WTC11 (cell line): ENCODE data around the gene WNT5B. TPM values are rescaled to one million over a fixed set of nuclear protein-coding genes. Genes with fewer than 3 reads are reported as not detected.

Experiments
- ATAC-seq: fragments of 200-7000 bp; cut with Tn5 transposase; 2 replicates; pipeline ENCODE4 v1.10.0; 2021; ENCODE audit warnings: mild to moderate bottlenecking, moderate library complexity
- CTCF ChIA-PET: fragments of 300-600 bp; sonication (Branson Sonifier 250); formaldehyde crosslinking; loops from one replicate; lab custom pipeline; 2021; ENCODE audit warnings: antibody characterized with exemption; lab: Charles Lee
- POLR2A ChIA-PET: fragments of 350-600 bp; sonication (Branson Sonifier 250); formaldehyde crosslinking; loops from one replicate; lab custom pipeline; 2021; ENCODE audit warnings: antibody characterized with exemption; lab: Charles Lee
- DNase-seq: peaks from one replicate; pipeline ENCODE4 v3.0.0; 2021; ENCODE audit warnings: low spot score
- H3K27ac Mint-ChIP-seq: 2 replicates; pipeline ENCODE4 v1.8.0; 2021; ENCODE audit warnings: mixed read lengths
- H3K27me3 Mint-ChIP-seq: 2 replicates; pipeline ENCODE4 v1.8.0; 2021; ENCODE audit warnings: low read depth, mild to moderate bottlenecking, moderate library complexity, mixed read lengths
- H3K36me3 Mint-ChIP-seq: 2 replicates; pipeline ENCODE4 v1.8.0; 2021; ENCODE audit warnings: mixed read lengths
- H3K4me1 Mint-ChIP-seq: 2 replicates; pipeline ENCODE4 v1.8.0; 2022; ENCODE audit warnings: mixed read lengths
- H3K4me3 Mint-ChIP-seq: 2 replicates; pipeline ENCODE4 v1.8.0; 2021; ENCODE audit warnings: mild to moderate bottlenecking, moderate library complexity, mixed read lengths
- H3K9me3 Mint-ChIP-seq: 2 replicates; pipeline ENCODE4 v1.8.0; 2021; ENCODE audit warnings: mixed read lengths
- CREB1 ChIP-seq: sonication (generic); formaldehyde crosslinking; IDR thresholded peaks from 2 replicates; pipeline ENCODE4 v1.8.0; 2023; ENCODE audit warnings: mild to moderate bottlenecking, missing genetic modification reagents
- GRHL2 ChIP-seq: fragments of 250-450 bp; sonication (Bioruptor Pico); IDR thresholded peaks from 2 replicates; pipeline ENCODE4 v1.8.0; 2022; ENCODE audit warnings: mild to moderate bottlenecking, moderate library complexity; ENCODE audit not compliant: insufficient replicate concordance, severe bottlenecking
- NFATC4 ChIP-seq: fragments of 250-450 bp; sonication (Bioruptor Pico); IDR thresholded peaks from 2 replicates; pipeline ENCODE4 v1.9.0; 2021; ENCODE audit warnings: mild to moderate bottlenecking
- NFYB ChIP-seq: sonication (generic); formaldehyde crosslinking; conservative IDR thresholded peaks from 2 replicates; pipeline ENCODE4 v1.8.0; 2022; ENCODE audit warnings: low read depth, missing genetic modification reagents
- OVOL2 ChIP-seq: fragments of 250-450 bp; sonication (Bioruptor Pico); IDR thresholded peaks from 2 replicates; pipeline ENCODE4 v1.9.0; 2021; ENCODE audit warnings: mild to moderate bottlenecking, borderline replicate concordance
- RELA ChIP-seq: sonication (generic); formaldehyde crosslinking; IDR thresholded peaks from 2 replicates; pipeline ENCODE4 v1.8.1; 2022; ENCODE audit warnings: missing genetic modification reagents, mild to moderate bottlenecking, borderline replicate concordance
- SMAD4 ChIP-seq: sonication (generic); formaldehyde crosslinking; IDR thresholded peaks from 2 replicates; pipeline ENCODE4 v1.8.0; 2022; ENCODE audit warnings: mild to moderate bottlenecking, missing genetic modification reagents
- ZNF263 ChIP-seq: sonication (generic); formaldehyde crosslinking; IDR thresholded peaks from 2 replicates; pipeline ENCODE4 v1.8.1; 2022; ENCODE audit warnings: low read depth, mild to moderate bottlenecking, moderate library complexity, missing genetic modification reagents
- ZNF396 ChIP-seq: fragments of 250-450 bp; sonication (Bioruptor Pico); IDR thresholded peaks from 2 replicates; pipeline ENCODE4 v1.8.0; 2021; ENCODE audit warnings: mild to moderate bottlenecking, moderate library complexity, borderline replicate concordance
- ZNF416 ChIP-seq: fragments of 250-450 bp; sonication (Bioruptor Pico); IDR thresholded peaks from 2 replicates; pipeline ENCODE4 v1.9.0; 2021; ENCODE audit warnings: mild to moderate bottlenecking, inconsistent platforms
- total RNA-seq: library from RNA; stranded (reverse); gene quantifications from 3 replicates; pipeline ENCODE4 v1.2.3, GENCODE V29; 2021
- TF ChIP-seq, protein P1 (sequence below): fragments of 250-450 bp; sonication (Bioruptor Pico); IDR thresholded peaks from 2 replicates; pipeline ENCODE4 v2.1.2; 2022; ENCODE audit warnings: mild to moderate bottlenecking, moderate library complexity
- TF ChIP-seq, protein P2 (sequence below): sonication (generic); formaldehyde crosslinking; conservative IDR thresholded peaks from 2 replicates; pipeline ENCODE4 v1.8.1; 2022; ENCODE audit warnings: mild to moderate bottlenecking, missing genetic modification reagents
- TF ChIP-seq, protein P3 (sequence below): sonication (generic); formaldehyde crosslinking; IDR thresholded peaks from 2 replicates; pipeline ENCODE4 v1.8.1; 2023; ENCODE audit warnings: mild to moderate bottlenecking, missing genetic modification reagents, moderate library complexity
- TF ChIP-seq, protein P4 (sequence below): sonication (generic); formaldehyde crosslinking; IDR thresholded peaks from 2 replicates; pipeline ENCODE4 v1.8.1; 2022; ENCODE audit warnings: missing genetic modification reagents, borderline replicate concordance
- TF ChIP-seq, protein P5 (sequence below): fragments of 250-450 bp; sonication (Bioruptor Pico); IDR thresholded peaks from 2 replicates; pipeline ENCODE4 v1.9.0; 2021; ENCODE audit warnings: mild to moderate bottlenecking, borderline replicate concordance
- TF ChIP-seq, protein P6 (sequence below): sonication (generic); formaldehyde crosslinking; IDR thresholded peaks from 2 replicates; pipeline ENCODE4 v1.8.0; 2022; ENCODE audit warnings: missing genetic modification reagents

WNT5B gene
- total RNA-seq, 1 experiment from 2014 or later: 4.5 TPM

DNA sequence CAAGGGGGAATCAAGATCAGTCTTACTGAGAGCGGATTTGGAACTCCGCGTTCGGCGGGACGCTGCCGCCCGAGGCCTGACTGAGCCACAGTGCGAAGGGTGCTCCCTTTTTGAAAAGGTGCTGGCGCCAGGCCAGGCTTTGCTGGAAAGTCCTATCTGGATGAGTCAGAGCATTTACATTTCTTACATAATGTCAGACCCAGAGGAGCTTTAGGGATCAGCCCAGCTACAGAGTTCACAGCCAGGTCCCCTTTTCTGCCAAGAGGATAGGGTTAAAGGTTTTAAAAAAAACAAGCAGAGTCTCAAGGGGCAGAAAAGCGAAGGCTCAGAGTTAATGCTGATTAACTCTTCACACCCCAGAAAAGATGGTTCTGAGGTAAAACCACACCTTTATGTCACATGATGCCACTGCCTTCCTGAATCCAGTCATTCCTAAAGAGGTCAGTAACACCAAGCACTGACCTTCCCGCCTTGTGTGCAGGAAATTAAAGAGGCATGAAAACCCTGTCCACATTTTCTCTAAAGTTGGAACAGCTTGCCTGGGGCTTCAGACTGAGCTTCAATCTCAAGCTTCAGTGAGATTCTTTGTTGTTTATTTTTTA is 22.9 kb upstream of the WNT5B start (continued):
- TF ChIP-seq, protein P1, sequence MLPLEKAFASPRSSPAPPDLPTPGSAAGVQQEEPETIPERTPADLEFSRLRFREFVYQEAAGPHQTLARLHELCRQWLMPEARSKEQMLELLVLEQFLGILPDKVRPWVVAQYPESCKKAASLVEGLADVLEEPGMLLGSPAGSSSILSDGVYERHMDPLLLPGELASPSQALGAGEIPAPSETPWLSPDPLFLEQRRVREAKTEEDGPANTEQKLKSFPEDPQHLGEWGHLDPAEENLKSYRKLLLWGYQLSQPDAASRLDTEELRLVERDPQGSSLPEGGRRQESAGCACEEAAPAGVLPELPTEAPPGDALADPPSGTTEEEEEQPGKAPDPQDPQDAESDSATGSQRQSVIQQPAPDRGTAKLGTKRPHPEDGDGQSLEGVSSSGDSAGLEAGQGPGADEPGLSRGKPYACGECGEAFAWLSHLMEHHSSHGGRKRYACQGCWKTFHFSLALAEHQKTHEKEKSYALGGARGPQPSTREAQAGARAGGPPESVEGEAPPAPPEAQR (CRISPR knock-in tag): no peak
- TF ChIP-seq ZNF396 (CRISPR knock-in tag): no peak
- no peak for TF ChIP-seq NFATC4
- TF ChIP-seq, protein P2, sequence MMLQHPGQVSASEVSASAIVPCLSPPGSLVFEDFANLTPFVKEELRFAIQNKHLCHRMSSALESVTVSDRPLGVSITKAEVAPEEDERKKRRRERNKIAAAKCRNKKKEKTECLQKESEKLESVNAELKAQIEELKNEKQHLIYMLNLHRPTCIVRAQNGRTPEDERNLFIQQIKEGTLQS (CRISPR knock-in tag): no peak
- TF ChIP-seq ZNF416 (CRISPR knock-in tag): no peak
- TF ChIP-seq, protein P3, sequence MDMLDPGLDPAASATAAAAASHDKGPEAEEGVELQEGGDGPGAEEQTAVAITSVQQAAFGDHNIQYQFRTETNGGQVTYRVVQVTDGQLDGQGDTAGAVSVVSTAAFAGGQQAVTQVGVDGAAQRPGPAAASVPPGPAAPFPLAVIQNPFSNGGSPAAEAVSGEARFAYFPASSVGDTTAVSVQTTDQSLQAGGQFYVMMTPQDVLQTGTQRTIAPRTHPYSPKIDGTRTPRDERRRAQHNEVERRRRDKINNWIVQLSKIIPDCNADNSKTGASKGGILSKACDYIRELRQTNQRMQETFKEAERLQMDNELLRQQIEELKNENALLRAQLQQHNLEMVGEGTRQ (CRISPR knock-in tag): peak; percentile 47
- TF ChIP-seq, protein P4, sequence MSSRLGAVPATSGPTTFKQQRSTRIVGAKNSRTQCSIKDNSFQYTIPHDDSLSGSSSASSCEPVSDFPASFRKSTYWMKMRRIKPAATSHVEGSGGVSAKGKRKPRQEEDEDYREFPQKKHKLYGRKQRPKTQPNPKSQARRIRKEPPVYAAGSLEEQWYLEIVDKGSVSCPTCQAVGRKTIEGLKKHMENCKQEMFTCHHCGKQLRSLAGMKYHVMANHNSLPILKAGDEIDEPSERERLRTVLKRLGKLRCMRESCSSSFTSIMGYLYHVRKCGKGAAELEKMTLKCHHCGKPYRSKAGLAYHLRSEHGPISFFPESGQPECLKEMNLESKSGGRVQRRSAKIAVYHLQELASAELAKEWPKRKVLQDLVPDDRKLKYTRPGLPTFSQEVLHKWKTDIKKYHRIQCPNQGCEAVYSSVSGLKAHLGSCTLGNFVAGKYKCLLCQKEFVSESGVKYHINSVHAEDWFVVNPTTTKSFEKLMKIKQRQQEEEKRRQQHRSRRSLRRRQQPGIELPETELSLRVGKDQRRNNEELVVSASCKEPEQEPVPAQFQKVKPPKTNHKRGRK (CRISPR knock-in tag): no peak
- peak; percentile 38; the same call in 1 of the 2 replicates for TF ChIP-seq ZNF263 (CRISPR knock-in tag)

DNA sequence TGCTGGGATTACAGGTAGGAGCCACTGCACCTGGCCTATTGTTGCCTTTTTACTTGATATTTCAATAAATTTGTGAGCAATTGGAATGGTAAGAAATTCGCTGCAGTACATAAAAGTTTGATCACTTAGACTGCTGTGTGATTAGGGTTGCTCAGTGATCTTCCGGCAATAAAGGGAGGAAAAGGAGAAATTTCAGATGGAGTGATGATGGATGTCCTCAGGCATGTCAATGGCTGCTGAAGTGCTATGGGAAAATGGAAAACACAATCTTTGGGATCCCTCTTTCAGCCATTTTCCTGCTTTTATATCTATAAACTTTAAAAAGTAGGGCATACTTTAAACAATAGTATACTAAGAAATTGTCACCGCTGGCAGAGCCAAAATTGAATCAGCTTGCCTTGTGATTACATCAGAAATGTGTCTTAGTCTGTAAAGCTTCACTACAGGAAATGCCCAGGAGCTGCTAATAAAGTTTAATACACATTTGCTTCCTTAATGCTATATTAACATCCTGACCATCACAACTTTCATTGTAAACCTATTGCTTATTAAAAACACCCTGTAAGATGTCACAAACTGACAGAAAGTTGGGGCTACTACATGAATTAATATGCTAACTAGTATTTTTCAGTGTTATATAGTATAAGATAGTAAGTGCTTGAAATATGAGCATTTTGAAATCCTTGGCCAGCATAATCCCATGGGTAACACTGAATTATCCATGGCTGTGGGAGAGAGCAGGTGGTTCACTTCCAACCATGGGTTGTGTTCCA is 20.9 kb upstream of the WNT5B start:
- DNase-seq (no peak), ATAC-seq (no peak)
- H3K4me3 Mint-ChIP-seq: no peak overlapping the region

More for the DNA sequence above, 20.9 kb upstream of the WNT5B start:
- H3K9me3 Mint-ChIP-seq: no peaks in the 10 kb centered on the region
- no peaks in the 10 kb centered on the region for H3K36me3 Mint-ChIP-seq
- peaks cover 12% of the 10 kb centered on the region for H3K4me1 Mint-ChIP-seq
- POLR2A ChIA-PET: no interaction called here
- TF ChIP-seq ZNF263 (CRISPR knock-in tag) (no peak), SMAD4 (CRISPR knock-in tag) (no peak), GRHL2 (no peak), NFYB (no peak), OVOL2 (no peak), CREB1 (CRISPR knock-in tag) (no peak), RELA (CRISPR knock-in tag) (no peak)
- TF ChIP-seq, protein P5, sequence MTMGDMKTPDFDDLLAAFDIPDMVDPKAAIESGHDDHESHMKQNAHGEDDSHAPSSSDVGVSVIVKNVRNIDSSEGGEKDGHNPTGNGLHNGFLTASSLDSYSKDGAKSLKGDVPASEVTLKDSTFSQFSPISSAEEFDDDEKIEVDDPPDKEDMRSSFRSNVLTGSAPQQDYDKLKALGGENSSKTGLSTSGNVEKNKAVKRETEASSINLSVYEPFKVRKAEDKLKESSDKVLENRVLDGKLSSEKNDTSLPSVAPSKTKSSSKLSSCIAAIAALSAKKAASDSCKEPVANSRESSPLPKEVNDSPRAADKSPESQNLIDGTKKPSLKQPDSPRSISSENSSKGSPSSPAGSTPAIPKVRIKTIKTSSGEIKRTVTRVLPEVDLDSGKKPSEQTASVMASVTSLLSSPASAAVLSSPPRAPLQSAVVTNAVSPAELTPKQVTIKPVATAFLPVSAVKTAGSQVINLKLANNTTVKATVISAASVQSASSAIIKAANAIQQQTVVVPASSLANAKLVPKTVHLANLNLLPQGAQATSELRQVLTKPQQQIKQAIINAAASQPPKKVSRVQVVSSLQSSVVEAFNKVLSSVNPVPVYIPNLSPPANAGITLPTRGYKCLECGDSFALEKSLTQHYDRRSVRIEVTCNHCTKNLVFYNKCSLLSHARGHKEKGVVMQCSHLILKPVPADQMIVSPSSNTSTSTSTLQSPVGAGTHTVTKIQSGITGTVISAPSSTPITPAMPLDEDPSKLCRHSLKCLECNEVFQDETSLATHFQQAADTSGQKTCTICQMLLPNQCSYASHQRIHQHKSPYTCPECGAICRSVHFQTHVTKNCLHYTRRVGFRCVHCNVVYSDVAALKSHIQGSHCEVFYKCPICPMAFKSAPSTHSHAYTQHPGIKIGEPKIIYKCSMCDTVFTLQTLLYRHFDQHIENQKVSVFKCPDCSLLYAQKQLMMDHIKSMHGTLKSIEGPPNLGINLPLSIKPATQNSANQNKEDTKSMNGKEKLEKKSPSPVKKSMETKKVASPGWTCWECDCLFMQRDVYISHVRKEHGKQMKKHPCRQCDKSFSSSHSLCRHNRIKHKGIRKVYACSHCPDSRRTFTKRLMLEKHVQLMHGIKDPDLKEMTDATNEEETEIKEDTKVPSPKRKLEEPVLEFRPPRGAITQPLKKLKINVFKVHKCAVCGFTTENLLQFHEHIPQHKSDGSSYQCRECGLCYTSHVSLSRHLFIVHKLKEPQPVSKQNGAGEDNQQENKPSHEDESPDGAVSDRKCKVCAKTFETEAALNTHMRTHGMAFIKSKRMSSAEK (CRISPR knock-in tag): no peak
- TF ChIP-seq, protein P3 (CRISPR knock-in tag): no peak
- TF ChIP-seq, protein P6, sequence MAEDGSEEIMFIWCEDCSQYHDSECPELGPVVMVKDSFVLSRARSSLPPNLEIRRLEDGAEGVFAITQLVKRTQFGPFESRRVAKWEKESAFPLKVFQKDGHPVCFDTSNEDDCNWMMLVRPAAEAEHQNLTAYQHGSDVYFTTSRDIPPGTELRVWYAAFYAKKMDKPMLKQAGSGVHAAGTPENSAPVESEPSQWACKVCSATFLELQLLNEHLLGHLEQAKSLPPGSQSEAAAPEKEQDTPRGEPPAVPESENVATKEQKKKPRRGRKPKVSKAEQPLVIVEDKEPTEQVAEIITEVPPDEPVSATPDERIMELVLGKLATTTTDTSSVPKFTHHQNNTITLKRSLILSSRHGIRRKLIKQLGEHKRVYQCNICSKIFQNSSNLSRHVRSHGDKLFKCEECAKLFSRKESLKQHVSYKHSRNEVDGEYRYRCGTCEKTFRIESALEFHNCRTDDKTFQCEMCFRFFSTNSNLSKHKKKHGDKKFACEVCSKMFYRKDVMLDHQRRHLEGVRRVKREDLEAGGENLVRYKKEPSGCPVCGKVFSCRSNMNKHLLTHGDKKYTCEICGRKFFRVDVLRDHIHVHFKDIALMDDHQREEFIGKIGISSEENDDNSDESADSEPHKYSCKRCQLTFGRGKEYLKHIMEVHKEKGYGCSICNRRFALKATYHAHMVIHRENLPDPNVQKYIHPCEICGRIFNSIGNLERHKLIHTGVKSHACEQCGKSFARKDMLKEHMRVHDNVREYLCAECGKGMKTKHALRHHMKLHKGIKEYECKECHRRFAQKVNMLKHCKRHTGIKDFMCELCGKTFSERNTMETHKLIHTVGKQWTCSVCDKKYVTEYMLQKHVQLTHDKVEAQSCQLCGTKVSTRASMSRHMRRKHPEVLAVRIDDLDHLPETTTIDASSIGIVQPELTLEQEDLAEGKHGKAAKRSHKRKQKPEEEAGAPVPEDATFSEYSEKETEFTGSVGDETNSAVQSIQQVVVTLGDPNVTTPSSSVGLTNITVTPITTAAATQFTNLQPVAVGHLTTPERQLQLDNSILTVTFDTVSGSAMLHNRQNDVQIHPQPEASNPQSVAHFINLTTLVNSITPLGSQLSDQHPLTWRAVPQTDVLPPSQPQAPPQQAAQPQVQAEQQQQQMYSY (CRISPR knock-in tag): no peak
- TF ChIP-seq, all 79 proteins: peak for 0
- Mint-ChIP-seq H3K27me3 (peaks cover 38% of the 10 kb centered on the region), H3K27ac (no peak overlapping the region)
- CTCF ChIA-PET: interaction anchor here (0.9 kb wide), 1 partner anchor 403 kb away, joined by 3 read pairs; no protein-coding TSS in a partner anchor
